ENCODE data around the gene ASB4. TPM values are rescaled to one million over a fixed set of nuclear protein-coding genes. Genes with fewer than 3 reads are reported as not detected.

ASB4 gene
- total and polyA plus RNA-seq, 2 donors (not counting 3 experiments of a cell fraction or from before 2014, with no cell fraction given) = not detected

GRCh38 chr7:95502403-95502802, 16.7 kb downstream of the ASB4 start:
- Histone ChIP-seq H3K27me3 (ENCODE audit: control insufficient read depth in 2 of 2, insufficient read depth in 2 of 2, low read length in 2 of 2) (peaks cover under 1 to 4% of the 10 kb centered on the region in 2 experiments), H3K36me3 (ENCODE audit: control insufficient read depth in 2 of 2, extremely low read depth in 1 of 2, insufficient read depth in 2 of 2, low read length in 2 of 2) (no peaks in the 10 kb centered on the region), H3K27ac (ENCODE audit: insufficient read depth, low read depth, low read length) (no peak overlapping the region), H3K4me3 (replicated peaks in 1 of 3; ENCODE audit: insufficient read depth in 1 of 3, low read depth in 1 of 3, low read length in 3 of 3) (no peak overlapping the region), H3K9me1 (replicated peaks; ENCODE audit: control insufficient read depth, extremely low read depth, insufficient read depth, low read length) (peaks cover 2% of the 10 kb centered on the region), H3K4me1 (ENCODE audit: control insufficient read depth, extremely low read depth, insufficient read depth, low read length) (peaks cover 9% of the 10 kb centered on the region), H3K9ac (replicated peaks; ENCODE audit: extremely low read depth, insufficient read depth, low read length) (no peak overlapping the region), H3K79me2 (ENCODE audit: control insufficient read depth, insufficient read depth, low read length) (no peaks in the 10 kb centered on the region), H4K20me1 (replicated peaks; ENCODE audit: control insufficient read depth, extremely low read depth, insufficient read depth, low read length) (no peaks in the 10 kb centered on the region), H3K9me3 (replicated peaks; ENCODE audit: control insufficient read depth, insufficient read depth, low read length) (no peaks in the 10 kb centered on the region), H2AFZ (ENCODE audit: low read depth, low read length) (no peak overlapping the region), H3K4me2 (ENCODE audit: insufficient read depth, low read length) (no peak overlapping the region)
- DNase-seq (ENCODE audit: low read depth, low spot score) = no peak
- intact Hi-C loops (cut with micrococcal nuclease) = no loop called here
- dilution Hi-C loops (cut with MboI; ENCODE audit: extremely low pct_ligation_motif_present, low sequenced_read_pairs) = no loop called here
- CTCF ChIA-PET = interaction anchor here (1.9 to 4.8 kb wide), 2 partner anchors 9 to 188 kb away, joined by 8 to 44 read pairs; no protein-coding TSS in a partner anchor
- POLR2A ChIA-PET = no interaction called here
- BruUV-seq (replicated peaks) = no TSS peak
- no peak for FAIRE-seq
- TF ChIP-seq GATA2 (IDR thresholded peaks at IDR 0.05; ENCODE audit: insufficient read depth, insufficient read length, low read depth, low read length) (no peak), POLR2A (IDR thresholded peaks at IDR 0.05; ENCODE audit: low read depth, low read length) (no peak), MAX (IDR thresholded peaks at IDR 0.05; ENCODE audit: insufficient read depth, insufficient read length) (no peak), JUN (IDR thresholded peaks at IDR 0.05; ENCODE audit: borderline replicate concordance, insufficient read depth, insufficient read length, low read depth) (no peak), FOS (IDR thresholded peaks at IDR 0.05; ENCODE audit: borderline replicate concordance, insufficient read depth, low read length) (no peak), POLR2AphosphoS5 (IDR thresholded peaks at IDR 0.05; ENCODE audit: insufficient read depth, low read depth, low read length) (no peak), EZH2 (IDR thresholded peaks at IDR 0.05; ENCODE audit: borderline replicate concordance, low read depth, low read length, severe bottlenecking) (no peak), MYC (IDR thresholded peaks at IDR 0.05; ENCODE audit: low read depth, low read length) (no peak), CTCF (IDR thresholded peaks at IDR 0.05; ENCODE audit: extremely low read depth in 1 of 2, insufficient read depth in 1 of 2, low read depth in 1 of 2, low read length in 2 of 2) (no peak)

All from endothelial cell of umbilical vein (primary cell).